NCI-H446 treated with DMSO at 0.1 percent for 48 hours (cell line): ENCODE results near the gene ATPAF2.

Experiments used
- DNase-seq: peaks from one replicate; lab custom pipeline; 2025; lab: John Stamatoyannopoulos, UW

The ATPAF2 gene

GRCh38 chr17:17985153-17985552 lies 53.8 kb downstream of the ATPAF2 start:
- no peak for DNase-seq

GRCh38 chr17:17983776-17984175 lies 55.2 kb downstream of the ATPAF2 start:
- DNase-seq = no peak

- no peak for DNase-seq
Observed at GRCh38 chr17:17983376-17983775, 55.6 kb downstream of the ATPAF2 start.

GRCh38 chr17:17982801-17983200 lies 56.2 kb downstream of the ATPAF2 start:
- no peak for DNase-seq

- no peak for DNase-seq
Observed at GRCh38 chr17:17981330-17981729, 57.6 kb downstream of the ATPAF2 start.

GRCh38 chr17:17979778-17980177 lies 59.2 kb downstream of the ATPAF2 start:
- DNase-seq = no peak

GRCh38 chr17:17978481-17979424 lies 60.2 kb downstream of the ATPAF2 start:
- no peak for DNase-seq

- no peak for DNase-seq
Observed at GRCh38 chr17:17976931-17977570, 61.9 kb downstream of the ATPAF2 start.

GRCh38 chr17:17975436-17975835 lies 63.5 kb downstream of the ATPAF2 start:
- no peak for DNase-seq

- DNase-seq = no peak
Observed at GRCh38 chr17:17972952-17973254, 66.1 kb downstream of the ATPAF2 start.

- peak; percentile 100 for DNase-seq
Observed at GRCh38 chr17:17972126-17972951, 66.6 kb downstream of the ATPAF2 start, which contains the start of the genes DRC3 and TOM1L2. Gene DRC3 (plus strand): TSS chr17:17972862. CDS start chr17:17977599, 4,737 bp downstream. Gene TOM1L2 (minus strand): TSS chr17:17972400. CDS start chr17:17972313, 87 bp downstream.

- no peak for DNase-seq
Observed at GRCh38 chr17:17971431-17972125, 67.4 kb downstream of the ATPAF2 start.

GRCh38 chr17:17970699-17971430 lies 68.1 kb downstream of the ATPAF2 start:
- DNase-seq = no peak
